A673 (cell line): ENCODE data around the gene CD164L2. TPM values are rescaled to one million over a fixed set of nuclear protein-coding genes. Genes with fewer than 3 reads are reported as not detected.

Experiments
- BruUV-seq: library from RNA; stranded (reverse); fragments of 400-500 nt; replicated peaks from 2 replicates; lab custom pipeline; 2021; lab: Mats Ljungman, UMichigan
- CTCF ChIA-PET: fragments of 300-600 bp; sonication (Branson Sonifier 250); formaldehyde crosslinking; loops from one replicate; lab custom pipeline; 2022; ENCODE audit warnings: antibody characterized with exemption; lab: Charles Lee
- POLR2A ChIA-PET: fragments of 300-600 bp; sonication (Branson Sonifier 250); formaldehyde crosslinking; loops from one replicate; lab custom pipeline; 2022; ENCODE audit warnings: antibody characterized with exemption; ENCODE audit not compliant: low non-redundant PET; lab: Charles Lee
- DNase-seq: peaks from one replicate; pipeline ENCODE4 v3.0.0-alpha.2; 2015; ENCODE audit warnings: low spot score
- H3K27ac ChIP-seq: fragments of 200-600 bp; sonication (generic); 2 replicates; pipeline ENCODE4 v1.5.1; 2016; ENCODE audit warnings: mixed run types, low read depth, mild to moderate bottlenecking, mixed read lengths, antibody characterized with exemption, low read length; ENCODE audit not compliant: poor library complexity, severe bottlenecking
- H3K27me3 ChIP-seq: fragments of 200-600 bp; sonication (generic); replicated peaks from 2 replicates; pipeline ENCODE4 v1.6.1; 2017; ENCODE audit warnings: mixed run types, low read depth, mild to moderate bottlenecking, mixed read lengths, antibody characterized with exemption, low read length; ENCODE audit not compliant: insufficient read depth, poor library complexity
- H3K36me3 ChIP-seq: fragments of 200-600 bp; sonication (generic); 2 replicates; pipeline ENCODE4 v1.6.1; 2016; ENCODE audit warnings: mixed run types, mild to moderate bottlenecking, mixed read lengths, antibody characterized with exemption, low read length; ENCODE audit not compliant: insufficient read depth, poor library complexity, severe bottlenecking
- H3K4me1 ChIP-seq: fragments of 200-600 bp; sonication (generic); 2 replicates; pipeline ENCODE4 v1.6.1; 2017; ENCODE audit warnings: mixed run types, mild to moderate bottlenecking, mixed read lengths, antibody characterized with exemption, low read length; ENCODE audit not compliant: insufficient read depth, poor library complexity, severe bottlenecking
- H3K4me3 ChIP-seq: fragments of 200-600 bp; sonication (generic); 2 replicates; pipeline ENCODE4 v1.5.1; 2016; ENCODE audit warnings: low read depth, mixed run types, mild to moderate bottlenecking, mixed read lengths, low read length; ENCODE audit not compliant: poor library complexity, severe bottlenecking
- H3K9me3 ChIP-seq: fragments of 200-600 bp; sonication (generic); 2 replicates; pipeline ENCODE4 v1.6.1; 2016; ENCODE audit warnings: mixed run types, low read depth, mild to moderate bottlenecking, mixed read lengths, antibody characterized with exemption, low read length; ENCODE audit not compliant: poor library complexity, severe bottlenecking
- CTCF ChIP-seq: fragments of 300-800, 200-600 bp; sonication (generic); conservative IDR thresholded peaks from 2 replicates; pipeline ENCODE4 v1.5.1; 2017; ENCODE audit warnings: low read depth, mild to moderate bottlenecking, antibody characterized with exemption, low read length, moderate library complexity, mixed read lengths
- EZH2 ChIP-seq: fragments of 200-600 bp; sonication (generic); IDR thresholded peaks from 2 replicates; pipeline ENCODE4 v1.6.1; 2017; ENCODE audit warnings: borderline replicate concordance, low read depth, mild to moderate bottlenecking, mixed read lengths, antibody characterized with exemption, low read length; ENCODE audit not compliant: poor library complexity, severe bottlenecking
- intact Hi-C: fragments of 100-400 bp; cut with micrococcal nuclease; formaldehyde crosslinking; loops from one replicate; pipeline ENCODE4 v1.10.0; 2022; ENCODE audit not compliant: unreplicated experiment
- total RNA-seq: library from RNA; stranded (reverse); gene quantifications from 2 replicates; pipeline ENCODE4 v1.2.3, GENCODE V29; 2021

Gene CD164L2
- total RNA-seq, 1 experiment from 2014 or later, result not detected

- Histone ChIP-seq H3K27ac (no peak overlapping the region), H3K27me3 (no peaks in the 10 kb centered on the region), H3K4me1 (no peaks in the 10 kb centered on the region), H3K36me3 (no peaks in the 10 kb centered on the region), H3K4me3 (no peak overlapping the region), H3K9me3 (no peaks in the 10 kb centered on the region)
- ChIA-PET POLR2A (no interaction called here), CTCF (no interaction called here)
- no peak for DNase-seq
- TF ChIP-seq EZH2 (no peak), CTCF (no peak)
- no TSS peak for BruUV-seq
- intact Hi-C loops, result no loop called here
Observed at GRCh38 chr1:27379564-27380122, 3.5 kb downstream of the CD164L2 start.

- intact Hi-C loops, result no loop called here
- Histone ChIP-seq H3K27me3 (no peaks in the 10 kb centered on the region), H3K4me1 (no peaks in the 10 kb centered on the region), H3K4me3 (no peak overlapping the region), H3K27ac (no peak overlapping the region), H3K9me3 (no peaks in the 10 kb centered on the region), H3K36me3 (no peaks in the 10 kb centered on the region)
- CTCF ChIA-PET, result interaction anchor here (0.7 kb wide), 1 partner anchor 50 kb away, joined by 3 read pairs; no protein-coding TSS in a partner anchor
- DNase-seq, result no peak
- no TSS peak for BruUV-seq
- POLR2A ChIA-PET, result no interaction called here
- TF ChIP-seq EZH2 (no peak), CTCF (no peak)
Observed at GRCh38 chr1:27377760-27378495, 5.2 kb downstream of the CD164L2 start.

- Histone ChIP-seq H3K27ac (no peak within 1 kb of the TSS), H3K4me3 (no peak within 1 kb of the TSS), H3K36me3 (no peaks in the 10 kb centered on the region), H3K27me3 (no peaks in the 10 kb centered on the region), H3K4me1 (no peaks in the 10 kb centered on the region), H3K9me3 (no peaks in the 10 kb centered on the region)
- BruUV-seq, result no TSS peak
- DNase-seq, result no peak
- CTCF ChIA-PET, result no interaction called here
- intact Hi-C loops, result no loop called here
- TF ChIP-seq EZH2, result no peak
- TF ChIP-seq CTCF, result no peak
- POLR2A ChIA-PET, result interaction anchor here (0.6 kb wide), 1 partner anchor 67 kb away, joined by 16 read pairs; no protein-coding TSS in a partner anchor
Observed at GRCh38 chr1:27374362-27375086, 8.6 kb downstream of the CD164L2 start, which contains the start of gene FCN3. Gene FCN3, minus strand, starts transcription at chr1:27374824. Its CDS starts 6 bp downstream, at chr1:27374818.
